ENCODE data around the gene ZNF385C.

DNA sequence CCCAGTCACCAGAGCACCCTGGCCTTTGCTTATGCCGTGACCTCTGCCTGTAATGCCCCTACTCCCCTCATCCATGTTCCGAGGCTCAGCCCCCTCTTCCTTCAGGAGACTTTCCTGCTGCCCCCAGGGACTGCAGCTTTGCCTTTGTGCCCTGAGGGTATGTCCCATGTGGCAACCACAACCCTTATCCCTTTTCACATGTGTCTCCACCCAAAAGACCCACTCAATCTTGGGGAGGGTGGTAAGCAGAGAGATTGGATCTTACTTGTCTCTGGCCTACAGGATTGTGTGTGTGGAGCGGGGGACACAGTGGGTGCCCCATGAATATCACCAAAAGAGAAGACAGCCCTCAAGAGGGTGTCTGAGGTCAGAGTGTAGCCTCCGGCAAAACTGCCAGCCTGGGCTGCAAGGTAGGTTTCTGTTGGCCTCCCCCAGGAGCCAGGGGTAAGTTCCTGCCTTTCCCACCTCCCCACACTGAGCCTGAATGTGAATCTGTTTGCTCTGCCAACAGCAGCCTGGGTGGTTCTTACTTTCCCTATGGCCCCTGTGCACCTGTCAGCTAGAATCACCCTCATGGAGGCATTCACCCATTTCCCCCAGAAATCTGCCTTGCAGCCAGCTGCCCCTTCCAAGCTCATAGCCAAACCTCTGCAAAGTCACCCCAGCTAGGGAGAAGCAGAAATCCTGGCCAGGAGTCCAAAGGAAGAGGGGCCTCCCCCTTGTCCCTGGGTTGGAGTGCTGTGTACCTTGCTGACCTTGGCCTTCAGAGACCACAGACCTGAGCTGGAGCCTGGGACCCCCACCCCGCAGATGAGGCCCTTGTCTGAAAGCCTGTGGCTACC is 36.4 kb downstream of the ZNF385C start:
- TF ChIP-seq, protein P1, sequence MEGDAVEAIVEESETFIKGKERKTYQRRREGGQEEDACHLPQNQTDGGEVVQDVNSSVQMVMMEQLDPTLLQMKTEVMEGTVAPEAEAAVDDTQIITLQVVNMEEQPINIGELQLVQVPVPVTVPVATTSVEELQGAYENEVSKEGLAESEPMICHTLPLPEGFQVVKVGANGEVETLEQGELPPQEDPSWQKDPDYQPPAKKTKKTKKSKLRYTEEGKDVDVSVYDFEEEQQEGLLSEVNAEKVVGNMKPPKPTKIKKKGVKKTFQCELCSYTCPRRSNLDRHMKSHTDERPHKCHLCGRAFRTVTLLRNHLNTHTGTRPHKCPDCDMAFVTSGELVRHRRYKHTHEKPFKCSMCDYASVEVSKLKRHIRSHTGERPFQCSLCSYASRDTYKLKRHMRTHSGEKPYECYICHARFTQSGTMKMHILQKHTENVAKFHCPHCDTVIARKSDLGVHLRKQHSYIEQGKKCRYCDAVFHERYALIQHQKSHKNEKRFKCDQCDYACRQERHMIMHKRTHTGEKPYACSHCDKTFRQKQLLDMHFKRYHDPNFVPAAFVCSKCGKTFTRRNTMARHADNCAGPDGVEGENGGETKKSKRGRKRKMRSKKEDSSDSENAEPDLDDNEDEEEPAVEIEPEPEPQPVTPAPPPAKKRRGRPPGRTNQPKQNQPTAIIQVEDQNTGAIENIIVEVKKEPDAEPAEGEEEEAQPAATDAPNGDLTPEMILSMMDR (conservative IDR thresholded peaks at IDR 0.05) = no peak
- TF ChIP-seq ZFX (IDR thresholded peaks at IDR 0.05) = no peak
